ENCODE measurements around the gene COPS8. TPM values are rescaled to one million over a fixed set of nuclear protein-coding genes. Genes with fewer than 3 reads are reported as not detected.

COPS8 gene
- total and polyA plus RNA-seq, 2 of the 8 experiments (the other 6 are each of a cell fraction or from before 2014, with no cell fraction given) = 59.3 to 67.5 TPM

DNA sequence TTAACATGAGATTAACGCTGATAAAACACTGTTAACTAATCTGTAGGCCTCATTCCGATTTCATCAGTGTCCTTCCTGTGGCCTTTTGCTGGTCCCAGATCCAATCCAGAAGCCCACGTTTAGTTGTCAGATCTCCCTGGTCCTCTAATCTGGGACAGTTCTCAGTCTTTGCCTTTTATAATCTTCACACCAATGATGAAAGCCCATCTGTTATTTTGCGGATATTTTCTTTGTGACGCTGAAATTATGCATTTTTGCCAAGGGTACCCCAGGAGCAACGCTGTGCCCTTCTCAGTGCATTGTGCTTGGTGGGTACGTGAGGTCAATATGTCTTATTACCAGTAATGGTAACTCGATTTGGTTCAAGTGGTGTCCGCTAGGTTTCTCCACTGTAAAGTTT is 51.1 kb downstream of the COPS8 start:
- CTCF ChIA-PET (ENCODE audit: partially characterized antibody) = no interaction called here
- TF ChIP-seq HDAC6 (IDR thresholded peaks at IDR 0.05; ENCODE audit: low read depth, low read length) (no peak), SIRT6 (IDR thresholded peaks at IDR 0.05; ENCODE audit: low read length) (no peak), SIN3A (conservative IDR thresholded peaks at IDR 0.05 in 1 of 2, IDR thresholded peaks at IDR 0.05 in 1 of 2; ENCODE audit: low read depth in 1 of 2, low read length in 2 of 2) (no peak), YY1 (IDR thresholded peaks at IDR 0.05; ENCODE audit: low read depth, low read length) (no peak), TBP (IDR thresholded peaks at IDR 0.05; ENCODE audit: low read depth, low read length) (no peak), NANOG (IDR thresholded peaks at IDR 0.05; ENCODE audit: insufficient read depth, low read depth, low read length, poor library complexity, severe bottlenecking) (no peak), RBBP5 (IDR thresholded peaks at IDR 0.05; ENCODE audit: borderline replicate concordance, low read depth, low read length) (no peak), PHF8 (conservative IDR thresholded peaks at IDR 0.05; ENCODE audit: low read depth, low read length) (no peak), ZNF274 (IDR thresholded peaks at IDR 0.05; ENCODE audit: borderline replicate concordance, extremely low read depth, low read length) (no peak)
- TF ChIP-seq, protein P1, sequence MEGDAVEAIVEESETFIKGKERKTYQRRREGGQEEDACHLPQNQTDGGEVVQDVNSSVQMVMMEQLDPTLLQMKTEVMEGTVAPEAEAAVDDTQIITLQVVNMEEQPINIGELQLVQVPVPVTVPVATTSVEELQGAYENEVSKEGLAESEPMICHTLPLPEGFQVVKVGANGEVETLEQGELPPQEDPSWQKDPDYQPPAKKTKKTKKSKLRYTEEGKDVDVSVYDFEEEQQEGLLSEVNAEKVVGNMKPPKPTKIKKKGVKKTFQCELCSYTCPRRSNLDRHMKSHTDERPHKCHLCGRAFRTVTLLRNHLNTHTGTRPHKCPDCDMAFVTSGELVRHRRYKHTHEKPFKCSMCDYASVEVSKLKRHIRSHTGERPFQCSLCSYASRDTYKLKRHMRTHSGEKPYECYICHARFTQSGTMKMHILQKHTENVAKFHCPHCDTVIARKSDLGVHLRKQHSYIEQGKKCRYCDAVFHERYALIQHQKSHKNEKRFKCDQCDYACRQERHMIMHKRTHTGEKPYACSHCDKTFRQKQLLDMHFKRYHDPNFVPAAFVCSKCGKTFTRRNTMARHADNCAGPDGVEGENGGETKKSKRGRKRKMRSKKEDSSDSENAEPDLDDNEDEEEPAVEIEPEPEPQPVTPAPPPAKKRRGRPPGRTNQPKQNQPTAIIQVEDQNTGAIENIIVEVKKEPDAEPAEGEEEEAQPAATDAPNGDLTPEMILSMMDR (IDR thresholded peaks at IDR 0.05; ENCODE audit: control extremely low read depth in 1 of 3, insufficient read depth in 1 of 3, low read depth in 1 of 3, low read length in 3 of 3) = no peak
- TF ChIP-seq, protein P2, sequence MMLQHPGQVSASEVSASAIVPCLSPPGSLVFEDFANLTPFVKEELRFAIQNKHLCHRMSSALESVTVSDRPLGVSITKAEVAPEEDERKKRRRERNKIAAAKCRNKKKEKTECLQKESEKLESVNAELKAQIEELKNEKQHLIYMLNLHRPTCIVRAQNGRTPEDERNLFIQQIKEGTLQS (IDR thresholded peaks at IDR 0.05; ENCODE audit: insufficient read depth, low read depth, low read length) = no peak

More for the DNA sequence above, 51.1 kb downstream of the COPS8 start:
- Histone ChIP-seq H4K91ac (replicated peaks; ENCODE audit: insufficient read length, low read length) (no peak overlapping the region), H3K9ac (replicated peaks in 1 of 4; ENCODE audit: extremely low read depth in 1 of 4, low read depth in 3 of 4, low read length in 3 of 4) (no peak overlapping the region), H3K4me3 (ENCODE audit: extremely low read depth in 1 of 4, insufficient read depth in 2 of 4, low read depth in 3 of 4, low read length in 4 of 4) (no peak overlapping the region), H3K14ac (ENCODE audit: insufficient read length) (no peak overlapping the region), H3K56ac (replicated peaks; ENCODE audit: insufficient read length, low read depth, low read length) (no peak overlapping the region), H3K27me3 (replicated peaks in 1 of 4; ENCODE audit: control insufficient read depth in 3 of 4, extremely low read depth in 1 of 4, insufficient read depth in 3 of 4, low read length in 3 of 4) (peaks cover 0 to 3% (median 0%) of the 10 kb centered on the region in 4 experiments; a peak in 1 of 7 replicates), H3K23ac (ENCODE audit: insufficient read length) (no peak overlapping the region), H3K18ac (ENCODE audit: extremely low read depth, low read length) (no peak overlapping the region), H3K23me2 (ENCODE audit: low read depth, low read length) (no peaks in the 10 kb centered on the region; the same call in 1 of the 2 replicates), H2BK5ac (ENCODE audit: low read depth, low read length) (no peak overlapping the region), H3K4me1 (replicated peaks in 1 of 4; ENCODE audit: control insufficient read depth in 3 of 4, insufficient read depth in 4 of 4, low read length in 3 of 4) (no peaks in the 10 kb centered on the region; a peak in 2 of 7 replicates), H4K8ac (ENCODE audit: extremely low read depth, insufficient read depth, low read length) (no peak overlapping the region), H3K79me1 (ENCODE audit: low read depth, low read length) (peaks cover 3% of the 10 kb centered on the region; the same call in 1 of the 2 replicates), H2BK15ac (ENCODE audit: low read length) (no peak overlapping the region), H3K4ac (replicated peaks; ENCODE audit: insufficient read length, low read depth, low read length) (no peak overlapping the region), H3K27ac (ENCODE audit: low read depth, low read length) (no peak overlapping the region), H2BK20ac (ENCODE audit: low read length) (no peak overlapping the region), H4K20me1 (replicated peaks in 1 of 2; ENCODE audit: control insufficient read depth in 1 of 2, insufficient read depth in 2 of 2, low read length in 2 of 2) (peaks cover 0 to 3% of the 10 kb centered on the region in 2 experiments), H2AFZ (ENCODE audit: low read length) (no peak overlapping the region), H3K79me2 (ENCODE audit: control insufficient read depth in 1 of 2, insufficient read depth in 2 of 2, low read length in 2 of 2) (no peaks in the 10 kb centered on the region), H3K9me3 (ENCODE audit: insufficient read depth in 2 of 2, low read depth in 1 of 2, low read length in 1 of 2) (no peaks in the 10 kb centered on the region), H2AK5ac (ENCODE audit: low read depth, low read length) (no peak overlapping the region), H3K36me3 (ENCODE audit: control insufficient read depth in 2 of 4, insufficient read depth in 4 of 4, low read length in 3 of 4) (no peaks in the 10 kb centered on the region; a peak in 1 of 8 replicates), H4K5ac (ENCODE audit: insufficient read length, low read depth, low read length) (no peak overlapping the region), H3K4me2 (ENCODE audit: insufficient read depth in 1 of 2, low read depth in 2 of 2, low read length in 2 of 2) (no peak overlapping the region), H2BK120ac (replicated peaks; ENCODE audit: low read depth, low read length) (no peak overlapping the region), H2BK12ac (ENCODE audit: low read depth, low read length) (no peak overlapping the region)
- DNase-seq (ENCODE audit: low read depth in 1 of 2, low spot score in 2 of 2) (no peak), FAIRE-seq (no peak)
- 90% methylated on average over 9 of the region's 9 CpGs; no CpG with 5 or more reads in 1 of the 2 experiments for WGBS, 2 experiments (ENCODE audit: extremely low coverage in 1 of 2, insufficient coverage in 1 of 2, insufficient read length in 1 of 2, insufficient replicate concordance in 2 of 2, low coverage in 1 of 2, low lambda C conversion rate in 2 of 2, missing lambda C conversion rate in 1 of 2)
- POLR2A ChIA-PET (ENCODE audit: partially characterized antibody) = no interaction called here

Data from H1 (cell line).